ENCODE data around the gene RARRES1.

RARRES1 gene

DNA sequence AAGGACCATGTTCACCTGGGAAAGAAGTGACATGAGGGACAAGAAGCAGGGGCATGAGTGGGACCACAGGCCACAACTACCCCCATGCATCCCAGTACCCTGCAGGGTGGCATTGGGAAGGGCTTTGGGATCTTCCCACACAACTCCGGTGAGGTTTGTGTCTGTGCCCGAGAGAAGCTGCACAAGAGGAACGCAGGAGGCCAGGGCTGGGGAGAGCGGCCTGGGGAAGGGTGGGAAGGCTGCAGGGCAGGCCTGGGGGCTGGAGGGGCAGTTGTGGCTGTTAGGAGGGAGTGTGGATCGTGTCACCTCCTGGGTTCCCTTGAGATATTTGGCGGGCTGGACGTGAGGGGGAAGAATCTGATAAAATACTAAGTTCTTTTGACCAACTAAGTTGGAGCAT, 44.3 kb upstream of the RARRES1 start:
- Histone ChIP-seq H3K27ac (no peak overlapping the region), H3K9me3 (no peaks in the 10 kb centered on the region), H3K27me3 (no peaks in the 10 kb centered on the region), H3K4me3 (ENCODE audit: low read depth in 1 of 2, low read length in 1 of 2) (no peak overlapping the region), H3K4me1 (ENCODE audit: control insufficient read depth in 1 of 2, insufficient read depth in 1 of 2, low read depth in 1 of 2, low read length in 1 of 2) (no peaks in the 10 kb centered on the region), H3K36me3 (no peaks in the 10 kb centered on the region)
- TF ChIP-seq, protein P1, sequence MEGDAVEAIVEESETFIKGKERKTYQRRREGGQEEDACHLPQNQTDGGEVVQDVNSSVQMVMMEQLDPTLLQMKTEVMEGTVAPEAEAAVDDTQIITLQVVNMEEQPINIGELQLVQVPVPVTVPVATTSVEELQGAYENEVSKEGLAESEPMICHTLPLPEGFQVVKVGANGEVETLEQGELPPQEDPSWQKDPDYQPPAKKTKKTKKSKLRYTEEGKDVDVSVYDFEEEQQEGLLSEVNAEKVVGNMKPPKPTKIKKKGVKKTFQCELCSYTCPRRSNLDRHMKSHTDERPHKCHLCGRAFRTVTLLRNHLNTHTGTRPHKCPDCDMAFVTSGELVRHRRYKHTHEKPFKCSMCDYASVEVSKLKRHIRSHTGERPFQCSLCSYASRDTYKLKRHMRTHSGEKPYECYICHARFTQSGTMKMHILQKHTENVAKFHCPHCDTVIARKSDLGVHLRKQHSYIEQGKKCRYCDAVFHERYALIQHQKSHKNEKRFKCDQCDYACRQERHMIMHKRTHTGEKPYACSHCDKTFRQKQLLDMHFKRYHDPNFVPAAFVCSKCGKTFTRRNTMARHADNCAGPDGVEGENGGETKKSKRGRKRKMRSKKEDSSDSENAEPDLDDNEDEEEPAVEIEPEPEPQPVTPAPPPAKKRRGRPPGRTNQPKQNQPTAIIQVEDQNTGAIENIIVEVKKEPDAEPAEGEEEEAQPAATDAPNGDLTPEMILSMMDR (IDR thresholded peaks at IDR 0.05): no peak

DNA sequence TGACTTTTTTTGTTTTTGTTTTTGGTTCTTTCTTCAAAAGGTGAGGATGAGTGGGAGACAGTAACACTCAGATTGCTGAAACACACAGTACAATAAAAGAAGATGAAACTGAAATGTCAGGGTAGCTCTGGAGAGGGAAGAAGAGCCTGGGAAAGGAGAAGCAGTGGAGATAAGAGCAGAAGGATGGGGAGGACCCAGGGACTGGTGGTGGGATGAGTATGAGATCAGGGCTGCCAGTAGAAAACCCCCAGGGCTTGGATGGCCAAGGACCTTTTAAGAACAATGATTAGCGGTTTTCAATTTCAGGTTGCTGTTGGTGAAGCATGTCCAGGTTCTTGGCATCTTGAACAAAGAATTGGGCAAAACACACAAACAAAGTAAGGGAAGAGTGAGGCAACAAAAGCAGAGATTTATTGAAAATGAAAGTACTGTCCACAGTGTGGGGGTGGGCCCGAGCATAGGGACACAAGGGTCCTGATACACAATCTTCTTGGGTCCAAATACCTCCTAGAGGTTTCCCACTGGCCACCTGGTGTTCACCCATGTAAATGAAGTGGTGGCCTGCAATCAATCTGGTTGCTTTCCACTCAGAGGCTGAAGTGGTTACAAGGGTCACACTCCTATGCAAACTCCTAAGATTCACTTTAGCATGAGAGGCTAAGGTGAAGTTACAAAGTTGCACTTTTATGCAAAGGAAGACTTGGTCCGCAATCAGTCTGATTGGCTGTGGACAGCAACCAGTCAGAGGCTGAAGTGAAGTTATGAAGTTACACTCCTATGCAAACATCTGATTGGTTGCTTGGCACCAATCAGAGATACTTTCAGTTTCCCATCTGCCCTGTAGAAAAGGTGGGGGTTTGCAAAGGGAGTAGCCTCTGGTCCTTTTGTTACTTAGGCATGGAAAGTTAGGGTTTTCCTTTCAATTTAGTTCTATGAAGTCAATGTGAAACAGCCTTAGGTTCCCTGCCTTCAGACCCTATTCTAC, 43.5 kb upstream of the RARRES1 start:
- no peaks in the 10 kb centered on the region for H3K36me3 ChIP-seq
- no peaks in the 10 kb centered on the region for H3K4me1 ChIP-seq (ENCODE audit: control insufficient read depth in 1 of 2, insufficient read depth in 1 of 2, low read depth in 1 of 2, low read length in 1 of 2)
- no peaks in the 10 kb centered on the region for H3K27me3 ChIP-seq

DNA sequence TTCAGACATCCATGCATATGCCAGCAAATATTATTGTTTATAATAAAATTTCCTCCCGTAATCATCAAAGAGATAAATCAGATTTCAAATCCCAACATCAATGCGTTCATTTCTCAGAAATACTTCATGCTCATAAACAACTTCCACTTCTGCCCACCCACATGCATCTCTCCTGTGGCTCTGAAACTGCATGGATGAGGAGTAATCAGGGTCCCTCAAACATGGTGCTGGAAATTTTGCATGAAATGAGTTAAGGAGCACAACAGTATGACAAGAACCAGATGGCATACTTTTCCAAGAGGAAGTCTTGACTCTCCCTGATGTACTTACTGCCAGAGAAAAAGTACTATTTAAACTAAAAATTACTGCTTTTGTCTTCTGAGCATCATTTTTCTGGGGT, 42.7 kb upstream of the RARRES1 start:
- no peak overlapping the region for H3K27ac ChIP-seq
- H3K4me3 ChIP-seq (ENCODE audit: low read depth in 1 of 2, low read length in 1 of 2): no peak overlapping the region
- H3K9me3 ChIP-seq: no peaks in the 10 kb centered on the region
- no peaks in the 10 kb centered on the region for H3K4me1 ChIP-seq (ENCODE audit: control insufficient read depth in 1 of 2, insufficient read depth in 1 of 2, low read depth in 1 of 2, low read length in 1 of 2)
- TF ChIP-seq, protein P1 (IDR thresholded peaks at IDR 0.05): no peak
- no peaks in the 10 kb centered on the region for H3K27me3 ChIP-seq
- no peaks in the 10 kb centered on the region for H3K36me3 ChIP-seq

More for the DNA sequence above, 43.5 kb upstream of the RARRES1 start:
- Histone ChIP-seq H3K9me3 (no peaks in the 10 kb centered on the region), H3K27ac (no peak overlapping the region), H3K4me3 (ENCODE audit: low read depth in 1 of 2, low read length in 1 of 2) (no peak overlapping the region)
- TF ChIP-seq, protein P1 (IDR thresholded peaks at IDR 0.05): no peak

DNA sequence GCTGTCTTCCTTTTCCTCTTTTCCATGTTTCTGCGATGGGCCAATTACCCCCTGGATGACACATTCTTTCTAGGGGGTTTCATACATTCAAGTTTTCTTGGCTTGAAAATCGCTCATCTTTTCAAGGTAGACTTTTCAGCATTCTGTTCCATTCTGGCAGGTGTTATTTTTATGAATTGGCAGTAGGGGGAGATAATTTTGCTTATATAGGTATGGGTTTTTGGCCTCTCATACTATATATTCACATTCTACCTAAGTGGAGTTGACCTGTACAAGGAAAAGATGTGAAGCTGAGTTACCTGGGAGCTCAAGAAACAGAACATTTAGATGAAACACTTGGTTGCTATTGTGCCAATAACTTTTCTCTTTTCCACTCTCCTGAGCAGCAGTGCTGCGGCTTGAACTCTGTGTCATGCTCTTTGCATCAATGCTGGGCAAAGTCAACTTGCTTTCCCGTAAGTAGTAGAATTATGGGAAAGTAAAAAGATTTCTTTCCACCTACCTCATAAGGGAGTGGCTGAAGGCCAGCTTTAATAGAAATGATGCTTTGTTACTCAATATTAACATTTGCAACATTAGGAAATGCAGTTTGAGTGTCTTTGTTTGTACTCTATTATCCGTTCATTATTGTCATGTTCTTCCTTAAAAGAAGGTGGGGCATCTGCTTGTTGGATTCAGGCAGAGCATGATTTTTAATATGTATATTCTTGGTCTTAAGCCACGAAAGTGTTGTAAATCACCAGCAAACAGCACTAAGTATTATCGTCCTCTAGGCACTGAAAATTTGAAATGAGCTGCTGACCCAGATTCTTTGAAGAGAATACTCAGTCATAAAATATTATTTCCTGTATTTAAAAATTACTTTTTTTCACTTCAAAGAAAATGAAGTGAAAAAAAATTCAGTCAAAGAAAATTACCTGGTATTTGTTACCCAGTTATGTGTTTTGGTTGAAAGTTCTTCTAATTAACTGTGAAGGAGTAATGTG, 41.9 kb upstream of the RARRES1 start:
- Histone ChIP-seq H3K36me3 (no peaks in the 10 kb centered on the region), H3K4me1 (ENCODE audit: control insufficient read depth in 1 of 2, insufficient read depth in 1 of 2, low read depth in 1 of 2, low read length in 1 of 2) (no peaks in the 10 kb centered on the region), H3K27ac (no peak overlapping the region)

DNA sequence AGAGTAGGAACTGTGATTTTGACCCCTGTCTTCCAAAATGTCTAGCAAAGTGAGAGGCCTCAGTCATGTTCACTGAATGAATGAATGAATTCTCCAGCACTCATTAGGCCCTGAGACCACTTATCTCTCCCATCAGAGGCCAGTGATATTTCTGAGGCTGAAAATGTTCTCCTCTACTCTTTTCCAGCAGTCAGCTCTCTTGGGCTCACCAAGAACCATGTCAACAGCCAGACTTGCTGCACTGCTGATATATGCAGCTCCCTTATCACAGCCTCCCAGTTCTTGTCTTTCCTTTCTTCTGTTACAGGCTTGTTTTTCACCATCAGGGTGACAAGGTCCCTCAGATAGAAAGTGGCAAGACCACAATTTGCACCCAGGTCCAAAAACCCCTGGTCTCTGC, 40.9 kb upstream of the RARRES1 start:
- TF ChIP-seq, protein P1 (IDR thresholded peaks at IDR 0.05): no peak
- Histone ChIP-seq H3K4me1 (ENCODE audit: control insufficient read depth in 1 of 2, insufficient read depth in 1 of 2, low read depth in 1 of 2, low read length in 1 of 2) (no peaks in the 10 kb centered on the region), H3K27me3 (no peaks in the 10 kb centered on the region), H3K9me3 (no peaks in the 10 kb centered on the region), H3K36me3 (no peaks in the 10 kb centered on the region), H3K27ac (no peak overlapping the region), H3K4me3 (ENCODE audit: low read depth in 1 of 2, low read length in 1 of 2) (no peak overlapping the region)

More for the DNA sequence above, 41.9 kb upstream of the RARRES1 start:
- Histone ChIP-seq H3K9me3 (no peaks in the 10 kb centered on the region), H3K4me3 (ENCODE audit: low read depth in 1 of 2, low read length in 1 of 2) (no peak overlapping the region), H3K27me3 (no peaks in the 10 kb centered on the region)
- TF ChIP-seq, protein P1 (IDR thresholded peaks at IDR 0.05): no peak

All from neutrophil (primary cell).